HepG2 (cell line): ENCODE measurements around the gene WIPF2. TPM values are rescaled to one million over a fixed set of nuclear protein-coding genes. Genes with fewer than 3 reads are reported as not detected.

Source experiments
- ARNT ChIP-seq: fragments of 450-650 bp; IDR thresholded peaks from 2 replicates; pipeline ENCODE4 v1.6.1; 2017
- BCL6 ChIP-seq: IDR thresholded peaks from 2 replicates; pipeline ENCODE4 v1.6.1; 2016; ENCODE audit warnings: missing genetic modification reagents, missing compliant biosample characterization
- CBX1 ChIP-seq: IDR thresholded peaks from one replicate; pipeline ENCODE4 v1.6.1; 2016; ENCODE audit warnings: antibody characterized with exemption, low read depth
- ESRRA ChIP-seq: sonication (generic); formaldehyde crosslinking; IDR thresholded peaks from 2 replicates; pipeline ENCODE4 v1.5.1; 2020; ENCODE audit warnings: mild to moderate bottlenecking, low read depth, missing genetic modification reagents
- GATAD1 ChIP-seq: IDR thresholded peaks from 2 replicates; pipeline ENCODE4 v1.6.1; 2016; ENCODE audit warnings: missing genetic modification reagents, missing compliant biosample characterization
- GRHL1 ChIP-seq: sonication (generic); formaldehyde crosslinking; conservative IDR thresholded peaks from 2 replicates; pipeline ENCODE4 v1.8.0; 2022; ENCODE audit warnings: missing genetic modification reagents
- HIC2 ChIP-seq: sonication (generic); formaldehyde crosslinking; IDR thresholded peaks from 2 replicates; pipeline ENCODE4 v1.9.0; 2022; ENCODE audit warnings: low read depth, missing genetic modification reagents
- HNF4G ChIP-seq, 2 experiments: sonication (generic) in 1 of 2; formaldehyde crosslinking in 1 of 2; IDR thresholded peaks; 2 replicates each; pipeline versions ENCODE4 v1.4.0 to v1.6.1; 2011 to 2020; ENCODE audit warnings: borderline replicate concordance in 2 of 2, low read depth in 2 of 2, mild to moderate bottlenecking in 2 of 2, low read length in 1 of 2, missing genetic modification reagents in 1 of 2, moderate library complexity in 1 of 2
- KDM2A ChIP-seq: sonication (generic); formaldehyde crosslinking; IDR thresholded peaks from 2 replicates; pipeline ENCODE4 v1.4.0; 2020; ENCODE audit warnings: low read depth, missing genetic modification reagents, borderline replicate concordance
- NFE2L2 ChIP-seq: fragments of 150-350 bp; IDR thresholded peaks from 2 replicates; pipeline ENCODE4 v1.6.1; 2014; ENCODE audit warnings: low read length
- TOE1 ChIP-seq: sonication (generic); formaldehyde crosslinking; IDR thresholded peaks from 2 replicates; pipeline ENCODE4 v1.4.0; 2020; ENCODE audit warnings: mild to moderate bottlenecking, missing genetic modification reagents
- ZBTB34 ChIP-seq: sonication (generic); formaldehyde crosslinking; IDR thresholded peaks from 2 replicates; pipeline ENCODE4 v1.8.0; 2022; ENCODE audit warnings: mild to moderate bottlenecking, missing genetic modification reagents
- ZFP90 ChIP-seq: sonication (generic); formaldehyde crosslinking; IDR thresholded peaks from 2 replicates; pipeline ENCODE4 v1.8.0; 2022; ENCODE audit warnings: missing genetic modification reagents, mild to moderate bottlenecking, inconsistent platforms, borderline replicate concordance
- ZNF124 ChIP-seq: sonication (generic); formaldehyde crosslinking; IDR thresholded peaks from 2 replicates; pipeline ENCODE4 v1.4.0; 2020; ENCODE audit warnings: missing genetic modification reagents
- ZNF230 ChIP-seq: sonication (generic); formaldehyde crosslinking; IDR thresholded peaks from 2 replicates; pipeline ENCODE4 v1.4.0; 2020; ENCODE audit warnings: mild to moderate bottlenecking, missing genetic modification reagents
- ZNF354B ChIP-seq: sonication (generic); formaldehyde crosslinking; IDR thresholded peaks from 2 replicates; pipeline ENCODE4 v1.8.0; 2022; ENCODE audit warnings: mild to moderate bottlenecking, missing genetic modification reagents
- ZNF550 ChIP-seq: sonication (generic); formaldehyde crosslinking; IDR thresholded peaks from 2 replicates; pipeline ENCODE4 v1.4.0; 2020; ENCODE audit warnings: mild to moderate bottlenecking, missing genetic modification reagents, borderline replicate concordance
- ZNF615 ChIP-seq: sonication (generic); formaldehyde crosslinking; IDR thresholded peaks from 2 replicates; pipeline ENCODE4 v1.5.0; 2020; ENCODE audit warnings: mild to moderate bottlenecking, missing genetic modification reagents, borderline replicate concordance
- polyA plus RNA-seq, 8 experiments: library from polyadenylated mRNA; depleted of rRNA in 3 of 8; stranded (reverse) in 7 of 8; unstranded in 1 of 8; fragments of >200 nt; fragmentation: Illumina TruSeq in 4 of 8; extraction: Trizol in 4 of 8; gene quantifications; 2 replicates each; pipeline versions ENCODE4 v1.2.1 to v1.2.3, GENCODE V29; 2011 to 2016; ENCODE audit warnings: low read depth in 4 of 8, missing spikeins in 1 of 8, mixed read lengths in 1 of 8; ENCODE audit not compliant: insufficient read depth in 1 of 8
- total RNA-seq, 5 experiments: library from RNA; depleted of rRNA; stranded (reverse); fragments of >200 nt; fragmentation: Illumina TruSeq; extraction: Trizol; gene quantifications; 2 replicates each; pipeline ENCODE4 v1.2.3, GENCODE V29; 2016; ENCODE audit warnings: low read depth in 1 of 5
- TF ChIP-seq, protein P1 (sequence below): sonication (generic); formaldehyde crosslinking; IDR thresholded peaks from 2 replicates; pipeline ENCODE4 v1.4.0; 2020; ENCODE audit warnings: missing genetic modification reagents, borderline replicate concordance

The WIPF2 gene
- total and polyA plus RNA-seq, 2 of the 13 experiments (the other 11 are each of a cell fraction or from before 2014, with no cell fraction given): 7.2 to 10.8 TPM

GRCh38 chr17:40326014-40326831, 107.1 kb downstream of the WIPF2 start (continued):
- TF ChIP-seq ZBTB34 (no peak), ZNF230 (CRISPR knock-in tag) (no peak; the same call in 1 of the 2 replicates), NFE2L2 (no peak), ZNF354B (no peak), GRHL1 (CRISPR knock-in tag) (no peak), TOE1 (CRISPR knock-in tag) (no peak), KDM2A (no peak; the same call in 1 of the 2 replicates), ESRRA (CRISPR knock-in tag) (no peak), ARNT (no peak), GATAD1 (no peak), HNF4G (IDR thresholded peaks at IDR 0.05; ENCODE audit: borderline replicate concordance, low read depth, low read length) (peak; percentile 46; the same call in 1 of the 2 replicates), HNF4G (CRISPR knock-in tag; IDR thresholded peaks at IDR 0.05; ENCODE audit: borderline replicate concordance, low read depth) (no peak; the same call in 1 of the 2 replicates), ZNF124 (CRISPR knock-in tag) (no peak), HIC2 (CRISPR knock-in tag) (peak; percentile 48; the same call in 1 of the 2 replicates), ZNF550 (CRISPR knock-in tag) (no peak), ZNF615 (CRISPR knock-in tag) (no peak), BCL6 (peak; percentile 98), CBX1 (no peak), ZFP90 (CRISPR knock-in tag) (no peak)
- TF ChIP-seq, protein P1, sequence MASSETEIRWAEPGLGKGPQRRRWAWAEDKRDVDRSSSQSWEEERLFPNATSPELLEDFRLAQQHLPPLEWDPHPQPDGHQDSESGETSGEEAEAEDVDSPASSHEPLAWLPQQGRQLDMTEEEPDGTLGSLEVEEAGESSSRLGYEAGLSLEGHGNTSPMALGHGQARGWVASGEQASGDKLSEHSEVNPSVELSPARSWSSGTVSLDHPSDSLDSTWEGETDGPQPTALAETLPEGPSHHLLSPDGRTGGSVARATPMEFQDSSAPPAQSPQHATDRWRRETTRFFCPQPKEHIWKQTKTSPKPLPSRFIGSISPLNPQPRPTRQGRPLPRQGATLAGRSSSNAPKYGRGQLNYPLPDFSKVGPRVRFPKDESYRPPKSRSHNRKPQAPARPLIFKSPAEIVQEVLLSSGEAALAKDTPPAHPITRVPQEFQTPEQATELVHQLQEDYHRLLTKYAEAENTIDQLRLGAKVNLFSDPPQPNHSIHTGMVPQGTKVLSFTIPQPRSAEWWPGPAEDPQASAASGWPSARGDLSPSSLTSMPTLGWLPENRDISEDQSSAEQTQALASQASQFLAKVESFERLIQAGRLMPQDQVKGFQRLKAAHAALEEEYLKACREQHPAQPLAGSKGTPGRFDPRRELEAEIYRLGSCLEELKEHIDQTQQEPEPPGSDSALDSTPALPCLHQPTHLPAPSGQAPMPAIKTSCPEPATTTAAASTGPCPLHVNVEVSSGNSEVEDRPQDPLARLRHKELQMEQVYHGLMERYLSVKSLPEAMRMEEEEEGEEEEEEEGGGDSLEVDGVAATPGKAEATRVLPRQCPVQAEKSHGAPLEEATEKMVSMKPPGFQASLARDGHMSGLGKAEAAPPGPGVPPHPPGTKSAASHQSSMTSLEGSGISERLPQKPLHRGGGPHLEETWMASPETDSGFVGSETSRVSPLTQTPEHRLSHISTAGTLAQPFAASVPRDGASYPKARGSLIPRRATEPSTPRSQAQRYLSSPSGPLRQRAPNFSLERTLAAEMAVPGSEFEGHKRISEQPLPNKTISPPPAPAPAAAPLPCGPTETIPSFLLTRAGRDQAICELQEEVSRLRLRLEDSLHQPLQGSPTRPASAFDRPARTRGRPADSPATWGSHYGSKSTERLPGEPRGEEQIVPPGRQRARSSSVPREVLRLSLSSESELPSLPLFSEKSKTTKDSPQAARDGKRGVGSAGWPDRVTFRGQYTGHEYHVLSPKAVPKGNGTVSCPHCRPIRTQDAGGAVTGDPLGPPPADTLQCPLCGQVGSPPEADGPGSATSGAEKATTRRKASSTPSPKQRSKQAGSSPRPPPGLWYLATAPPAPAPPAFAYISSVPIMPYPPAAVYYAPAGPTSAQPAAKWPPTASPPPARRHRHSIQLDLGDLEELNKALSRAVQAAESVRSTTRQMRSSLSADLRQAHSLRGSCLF: no peak
